HG02938 (cell line): ENCODE data around the gene MKNK1.
A peak's percentile ranks its signal among the peaks of the same experiment; 100 is the strongest.

Experiments
- ATAC-seq: cut with Tn5 transposase; IDR thresholded peaks from one replicate; pipeline ENCODE4 v1.9.1; 2021; ENCODE audit warnings: mild to moderate bottlenecking, moderate library complexity; ENCODE audit not compliant: unreplicated experiment

MKNK1 gene

GRCh38 chr1:46619656-46620258 is 15.7 kb upstream of the MKNK1 start:
- ATAC-seq, result no peak

GRCh38 chr1:46618754-46619415 is 14.8 kb upstream of the MKNK1 start:
- ATAC-seq, result no peak

- ATAC-seq, result no peak
Observed at GRCh38 chr1:46617833-46618232, 13.8 kb upstream of the MKNK1 start.

- ATAC-seq, result no peak
Observed at GRCh38 chr1:46617108-46617800, 13.2 kb upstream of the MKNK1 start.

GRCh38 chr1:46616277-46617107 is 12.4 kb upstream of the MKNK1 start, which contains the start of gene MOB3C:
Gene MOB3C (minus strand): TSS chr1:46616811. CDS start chr1:46613321, 3,490 bp downstream.
- ATAC-seq, result peak; percentile 52

GRCh38 chr1:46615735-46616134 is 11.7 kb upstream of the MKNK1 start:
- ATAC-seq, result peak; percentile 19

- no peak for ATAC-seq
Observed at GRCh38 chr1:46615088-46615487, 11.0 kb upstream of the MKNK1 start.

- no peak for ATAC-seq
Observed at GRCh38 chr1:46614604-46614984, 10.5 kb upstream of the MKNK1 start.

- peak; percentile 33 for ATAC-seq
Observed at GRCh38 chr1:46613661-46614603, 9.9 kb upstream of the MKNK1 start.

- ATAC-seq, result no peak
Observed at GRCh38 chr1:46612937-46613660, 9.0 kb upstream of the MKNK1 start.

GRCh38 chr1:46611691-46612221 is 7.7 kb upstream of the MKNK1 start:
- ATAC-seq, result no peak

GRCh38 chr1:46607345-46608130 is 3.5 kb upstream of the MKNK1 start:
- ATAC-seq, result no peak

- ATAC-seq, result no peak
Observed at GRCh38 chr1:46606255-46606965, 2.3 kb upstream of the MKNK1 start.

GRCh38 chr1:46605232-46605631 is 1.2 kb upstream of the MKNK1 start:
- no peak for ATAC-seq

GRCh38 chr1:46603481-46603857 is 599 bp downstream of the MKNK1 start:
- no peak for ATAC-seq

GRCh38 chr1:46601257-46602007 is 2.6 kb downstream of the MKNK1 start:
- ATAC-seq, result no peak
